ENCODE measurements around the gene POLH.

DNA sequence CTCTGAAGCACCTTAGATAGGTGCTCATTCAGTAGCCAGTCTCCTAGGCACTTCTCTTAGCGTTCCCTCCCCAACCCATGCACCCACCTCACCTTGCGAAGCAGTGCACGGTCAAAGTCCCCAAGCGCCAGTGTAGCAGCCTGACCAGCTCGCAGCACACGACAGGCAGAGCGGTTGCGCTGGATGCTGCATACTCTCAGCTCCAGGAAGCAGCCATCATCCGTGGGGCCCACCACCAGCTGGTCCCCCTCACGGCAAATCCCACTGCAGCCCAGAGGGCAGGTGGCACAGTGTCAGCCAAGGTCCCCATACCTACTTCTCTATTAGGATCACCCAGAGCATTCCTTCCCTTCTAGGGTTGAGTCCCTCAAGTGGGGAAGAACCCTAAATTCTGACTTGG lies 46.6 kb downstream of the POLH start:
- TF ChIP-seq CTCF (IDR thresholded peaks at IDR 0.05) (no peak), ZFX (IDR thresholded peaks at IDR 0.05; ENCODE audit: borderline replicate concordance) (no peak)

Data from 22Rv1 (cell line).